HG02970 (cell line): ENCODE measurements around the gene DRD5.

Source experiments
- ATAC-seq: cut with Tn5 transposase; IDR thresholded peaks from one replicate; pipeline ENCODE4 v1.9.1; 2021; ENCODE audit warnings: mild to moderate bottlenecking, moderate library complexity, moderate number of reproducible peaks; ENCODE audit not compliant: unreplicated experiment, low FRiP score

The DRD5 gene

GRCh38 chr4:9812501-9813340 is 31.3 kb downstream of the DRD5 start:
- ATAC-seq, result no peak

DNA sequence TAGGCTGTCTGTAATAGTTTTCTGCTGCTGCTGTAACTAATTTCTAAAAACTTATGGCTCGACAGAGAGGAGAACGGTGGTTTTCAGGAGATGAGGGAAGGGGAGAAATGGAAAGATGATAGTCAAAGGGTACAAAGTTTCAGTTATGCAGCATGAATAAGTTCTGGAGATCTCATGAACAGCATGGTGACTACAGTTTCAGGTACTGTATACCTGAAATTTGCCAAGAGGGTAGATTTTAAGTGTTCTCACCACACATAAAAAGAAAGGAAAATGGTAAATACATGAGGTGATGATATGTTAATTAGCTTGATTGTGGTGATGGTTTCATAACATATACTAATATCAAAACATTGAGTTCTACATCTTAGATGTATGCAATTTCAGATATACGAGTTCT is 34.9 kb downstream of the DRD5 start:
- ATAC-seq, result no peak

GRCh38 chr4:9820343-9820742 is 38.9 kb downstream of the DRD5 start:
- ATAC-seq, result no peak

DNA sequence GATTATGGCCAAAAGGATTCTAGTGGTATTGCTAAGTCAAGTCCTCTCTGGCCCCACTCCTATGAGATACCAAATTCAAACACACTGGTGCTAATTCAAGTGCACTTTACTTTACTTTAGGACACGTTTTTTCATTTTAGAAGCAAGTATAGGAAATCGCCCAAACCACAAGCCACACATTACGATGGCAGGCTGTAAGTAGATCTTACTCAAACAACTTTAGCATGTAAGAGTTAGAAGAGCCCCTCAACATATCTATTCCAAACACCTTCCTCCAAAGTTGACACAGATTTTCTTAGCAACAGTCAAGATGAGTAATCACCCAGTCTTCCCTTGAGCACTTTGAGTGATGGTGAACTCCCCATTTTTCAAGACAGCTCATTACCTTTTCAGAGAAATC is 43.6 kb downstream of the DRD5 start:
- no peak for ATAC-seq

GRCh38 chr4:9826551-9826950 is 45.1 kb downstream of the DRD5 start:
- no peak for ATAC-seq

GRCh38 chr4:9832640-9833039 is 51.2 kb downstream of the DRD5 start:
- no peak for ATAC-seq

- ATAC-seq, result no peak
These were observed 52.0 kb downstream of the DRD5 start for GRCh38 chr4:9833421-9833820.
